Measurements from ENCODE around the gene ZNF318.
"Not testable (repeated sequence)": the region's sequence is repeated elsewhere in the genome, so short reads cannot be mapped to it uniquely, and the experiment has no call there.

ZNF318 gene

DNA sequence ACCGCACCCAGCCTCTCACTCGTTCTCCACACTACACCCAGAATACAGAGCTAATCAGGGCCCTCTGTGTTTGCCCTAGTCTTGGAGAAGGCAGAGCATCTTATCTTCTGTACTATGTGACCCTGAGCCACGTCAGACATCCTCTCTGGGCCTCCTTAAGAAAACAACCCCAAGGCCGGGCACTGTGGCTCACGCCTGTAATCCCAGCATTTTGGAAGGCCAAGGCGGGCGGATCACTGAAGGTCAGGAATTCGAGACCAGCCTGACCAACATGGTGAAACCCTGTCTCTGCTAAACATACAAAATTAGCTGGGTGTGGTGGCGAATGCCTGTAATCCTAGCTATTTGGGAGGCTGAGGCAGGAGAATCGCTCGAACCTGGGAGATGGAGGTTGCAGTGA lies 66.4 kb downstream of the ZNF318 start:
- H3K27ac ChIP-seq (ENCODE audit: low read depth, low read length); H3K36me3 ChIP-seq (ENCODE audit: control insufficient read depth, insufficient read depth, low read length); H3K27me3 ChIP-seq (ENCODE audit: control insufficient read depth, insufficient read depth, low read length); H3K4me3 ChIP-seq (ENCODE audit: low read length); H3K4me1 ChIP-seq (ENCODE audit: control insufficient read depth, insufficient read depth, low read length); H3K9ac ChIP-seq (ENCODE audit: low read length): not testable (repeated sequence)

DNA sequence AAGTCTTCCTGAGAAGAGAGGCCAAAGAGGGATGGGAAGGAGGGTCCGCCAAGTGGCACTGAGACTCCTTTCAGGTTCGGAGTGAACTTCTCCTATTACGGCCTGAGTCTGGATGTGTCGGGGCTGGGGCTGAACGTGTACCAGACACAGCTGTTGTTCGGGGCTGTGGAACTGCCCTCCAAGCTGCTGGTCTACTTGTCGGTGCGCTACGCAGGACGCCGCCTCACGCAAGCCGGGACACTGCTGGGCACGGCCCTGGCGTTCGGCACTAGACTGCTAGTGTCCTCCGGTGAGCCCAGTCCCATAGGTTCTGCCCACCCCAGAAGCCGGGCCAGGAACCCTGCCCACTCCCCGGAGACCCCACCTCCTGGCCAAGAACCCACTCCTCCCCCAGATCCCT lies 67.3 kb downstream of the ZNF318 start:
- no peak overlapping the region for H3K27ac ChIP-seq (ENCODE audit: low read depth, low read length)
- no peak overlapping the region for H3K4me3 ChIP-seq (ENCODE audit: low read length)
- H3K4me1 ChIP-seq (ENCODE audit: control insufficient read depth, insufficient read depth, low read length), result no peaks in the 10 kb centered on the region

DNA sequence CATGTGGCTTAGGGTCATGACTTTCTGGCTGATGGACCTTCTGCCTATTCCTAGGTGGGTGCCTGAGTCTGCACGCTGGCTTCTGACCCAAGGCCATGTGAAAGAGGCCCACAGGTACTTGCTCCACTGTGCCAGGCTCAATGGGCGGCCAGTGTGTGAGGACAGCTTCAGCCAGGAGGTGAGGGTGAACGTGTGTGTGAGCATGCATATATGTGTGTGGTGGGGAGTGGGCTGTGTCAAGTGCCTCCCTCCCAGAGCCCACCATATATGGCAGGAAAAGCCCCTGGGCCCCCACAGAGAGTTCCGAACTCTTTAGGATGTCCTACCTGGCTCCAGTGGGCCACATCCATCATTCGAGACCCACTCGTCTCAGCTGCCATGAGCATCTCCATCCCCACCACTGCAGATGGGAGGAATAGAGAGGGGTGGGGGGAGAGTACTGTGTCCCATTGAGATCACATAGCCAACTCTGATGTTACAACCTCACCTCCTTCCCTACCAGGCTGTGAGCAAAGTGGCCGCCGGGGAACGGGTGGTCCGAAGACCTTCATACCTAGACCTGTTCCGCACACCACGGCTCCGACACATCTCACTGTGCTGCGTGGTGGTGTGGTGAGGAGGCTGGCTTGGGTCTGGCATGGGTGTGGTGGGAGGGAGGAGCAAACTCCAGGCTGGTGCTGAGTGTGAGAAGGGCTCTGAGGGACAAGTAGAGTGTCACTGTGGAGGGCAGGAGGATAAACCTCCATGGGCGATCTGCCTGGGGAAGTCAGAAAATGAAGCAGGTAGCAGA lies 68.2 kb downstream of the ZNF318 start:
- H3K4me3 ChIP-seq (ENCODE audit: low read length), result no peak overlapping the region
- H3K4me1 ChIP-seq (ENCODE audit: control insufficient read depth, insufficient read depth, low read length), result no peaks in the 10 kb centered on the region
- peaks cover 3% of the 10 kb centered on the region for H3K27me3 ChIP-seq (ENCODE audit: control insufficient read depth, insufficient read depth, low read length)
- no peaks in the 10 kb centered on the region for H3K36me3 ChIP-seq (ENCODE audit: control insufficient read depth, insufficient read depth, low read length)
- no peak overlapping the region for H3K27ac ChIP-seq (ENCODE audit: low read depth, low read length)
- no peak overlapping the region for H3K9ac ChIP-seq (ENCODE audit: low read length)

More for the DNA sequence above, 67.3 kb downstream of the ZNF318 start:
- Histone ChIP-seq H3K9ac (ENCODE audit: low read length) (no peak overlapping the region), H3K36me3 (ENCODE audit: control insufficient read depth, insufficient read depth, low read length) (no peaks in the 10 kb centered on the region), H3K27me3 (ENCODE audit: control insufficient read depth, insufficient read depth, low read length) (peaks cover 3% of the 10 kb centered on the region)

DNA sequence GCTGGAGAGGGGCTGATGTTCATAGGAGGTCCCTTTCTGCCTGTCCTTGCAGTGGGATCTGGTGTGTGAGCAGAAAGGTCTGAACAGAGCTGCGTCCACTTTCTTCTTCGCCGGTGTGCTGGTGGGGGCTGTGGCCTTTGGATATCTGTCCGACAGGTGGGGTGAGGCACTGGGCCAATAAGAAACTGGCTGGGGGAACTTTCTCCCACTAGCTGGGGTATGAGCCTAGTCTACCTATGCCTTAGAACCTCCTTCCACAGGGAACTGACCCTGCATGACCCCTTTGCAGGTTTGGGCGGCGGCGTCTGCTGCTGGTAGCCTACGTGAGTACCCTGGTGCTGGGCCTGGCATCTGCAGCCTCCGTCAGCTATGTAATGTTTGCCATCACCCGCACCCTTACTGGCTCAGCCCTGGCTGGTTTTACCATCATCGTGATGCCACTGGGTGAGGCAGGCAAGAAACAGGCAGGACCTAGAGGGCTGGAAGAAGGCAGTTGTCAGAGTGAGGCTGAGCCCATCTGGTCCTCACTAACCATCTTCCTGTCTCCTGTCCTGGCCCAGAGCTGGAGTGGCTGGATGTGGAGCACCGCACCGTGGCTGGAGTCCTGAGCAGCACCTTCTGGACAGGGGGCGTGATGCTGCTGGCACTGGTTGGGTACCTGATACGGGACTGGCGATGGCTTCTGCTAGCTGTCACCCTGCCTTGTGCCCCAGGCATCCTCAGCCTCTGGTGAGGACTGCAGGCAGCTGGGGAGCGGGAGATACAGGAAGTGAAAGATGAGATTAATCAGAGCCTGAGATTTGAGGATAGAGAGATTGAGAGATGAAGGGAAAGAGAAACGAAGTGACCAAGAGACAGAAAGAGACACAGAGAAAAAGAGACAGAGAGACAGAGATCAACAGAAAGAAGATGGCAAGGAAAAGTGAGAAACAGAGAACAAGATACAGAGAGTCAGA lies 69.8 kb downstream of the ZNF318 start:
- Histone ChIP-seq H3K27ac (ENCODE audit: low read depth, low read length) (no peak overlapping the region), H3K4me3 (ENCODE audit: low read length) (no peak overlapping the region), H3K36me3 (ENCODE audit: control insufficient read depth, insufficient read depth, low read length) (no peaks in the 10 kb centered on the region)

DNA sequence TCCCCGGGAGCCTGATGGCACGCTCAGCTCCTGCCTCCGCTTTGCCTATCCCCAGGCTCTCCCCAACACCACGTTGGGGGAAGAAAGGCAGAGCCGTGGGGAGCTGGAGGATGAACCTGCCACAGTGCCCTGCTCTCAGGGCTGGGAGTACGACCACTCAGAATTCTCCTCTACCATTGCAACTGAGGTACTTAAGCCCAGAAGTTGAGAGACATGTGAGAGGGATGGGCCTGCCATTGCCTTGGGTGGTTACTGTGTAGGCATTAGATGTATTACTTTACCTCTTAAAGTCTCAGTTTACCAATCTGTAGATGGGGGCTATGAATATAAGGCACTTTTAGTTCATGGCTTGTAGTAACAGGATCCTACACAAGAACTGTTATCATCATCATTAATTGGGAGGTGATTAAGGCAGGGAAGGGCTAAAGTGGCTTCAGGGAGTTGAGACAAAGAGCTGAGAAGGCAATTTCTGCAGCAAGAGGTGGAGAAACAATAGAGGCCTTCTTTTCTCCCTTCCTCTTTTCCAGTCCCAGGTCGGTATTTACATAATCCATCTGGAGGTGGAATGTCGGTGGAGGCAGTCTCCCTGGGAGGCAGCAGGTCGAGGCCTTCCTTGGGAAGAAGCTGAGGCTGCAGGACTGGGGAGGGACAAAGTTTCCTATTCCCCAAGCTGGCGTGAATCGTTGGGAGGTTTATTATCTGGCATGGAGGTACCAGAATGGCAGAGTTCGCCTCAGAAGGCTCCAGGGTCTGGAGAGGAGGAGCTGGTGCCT lies 70.7 kb downstream of the ZNF318 start:
- no peaks in the 10 kb centered on the region for H3K36me3 ChIP-seq (ENCODE audit: control insufficient read depth, insufficient read depth, low read length)
- H3K4me3 ChIP-seq (ENCODE audit: low read length), result no peak overlapping the region
- H3K9ac ChIP-seq (ENCODE audit: low read length), result no peak overlapping the region
- no peak overlapping the region for H3K27ac ChIP-seq (ENCODE audit: low read depth, low read length)
- H3K27me3 ChIP-seq (ENCODE audit: control insufficient read depth, insufficient read depth, low read length), result peaks cover 3% of the 10 kb centered on the region
- no peaks in the 10 kb centered on the region for H3K4me1 ChIP-seq (ENCODE audit: control insufficient read depth, insufficient read depth, low read length)

More for the DNA sequence above, 69.8 kb downstream of the ZNF318 start:
- no peaks in the 10 kb centered on the region for H3K4me1 ChIP-seq (ENCODE audit: control insufficient read depth, insufficient read depth, low read length)
- no peak overlapping the region for H3K9ac ChIP-seq (ENCODE audit: low read length)
- H3K27me3 ChIP-seq (ENCODE audit: control insufficient read depth, insufficient read depth, low read length), result peaks cover 3% of the 10 kb centered on the region

DNA sequence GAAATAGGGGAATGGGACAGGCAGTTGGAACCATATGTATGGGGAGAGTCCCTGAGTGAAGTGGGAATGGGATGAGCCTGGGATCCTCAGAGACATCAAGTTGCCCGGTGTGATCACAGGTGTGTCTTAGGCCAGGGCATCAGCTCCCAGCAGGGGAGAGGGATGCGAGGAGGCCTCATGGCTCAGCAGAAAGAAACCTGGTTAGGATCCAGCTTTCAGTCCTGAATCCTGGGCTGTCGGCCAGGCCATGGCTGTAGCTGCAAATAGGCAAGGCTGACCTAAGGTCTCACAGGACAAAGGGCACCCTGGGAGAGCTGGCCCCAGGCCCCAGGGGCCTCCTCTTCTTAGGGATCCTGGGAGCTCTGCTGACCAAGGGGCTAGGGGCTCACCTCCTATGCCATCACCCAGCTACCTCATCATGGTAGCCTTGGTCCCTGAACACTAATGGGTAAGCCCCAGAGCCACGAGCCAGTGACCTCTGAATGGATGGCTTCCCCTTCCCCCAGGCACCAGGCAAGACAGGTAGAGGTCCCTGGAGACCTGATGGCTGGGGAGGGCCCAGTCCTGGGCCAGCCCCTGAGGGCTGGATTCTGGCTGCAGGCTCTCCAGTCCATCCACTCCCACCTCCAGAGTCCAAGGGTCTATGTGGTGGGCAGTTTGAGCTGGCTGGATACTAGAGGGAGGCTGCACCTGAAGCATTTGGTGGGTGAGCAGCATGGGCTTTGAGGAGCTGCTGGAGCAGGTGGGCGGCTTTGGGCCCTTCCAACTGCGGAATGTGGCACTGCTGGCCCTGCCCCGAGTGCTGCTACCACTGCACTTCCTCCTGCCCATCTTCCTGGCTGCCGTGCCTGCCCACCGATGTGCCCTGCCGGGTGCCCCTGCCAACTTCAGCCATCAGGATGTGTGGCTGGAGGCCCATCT lies 71.5 kb downstream of the ZNF318 start, which contains the start of gene SLC22A7:
Gene SLC22A7 (plus strand): TSS at position 617 of the 921 bp plus-strand sequence. CDS start 99 bp downstream, at position 716.
- H3K27ac ChIP-seq (ENCODE audit: low read depth, low read length), result no peak within 1 kb of the TSS
- no peak within 1 kb of the TSS for H3K4me3 ChIP-seq (ENCODE audit: low read length)
- H3K36me3 ChIP-seq (ENCODE audit: control insufficient read depth, insufficient read depth, low read length), result no peaks in the 10 kb centered on the region
- no peaks in the 10 kb centered on the region for H3K4me1 ChIP-seq (ENCODE audit: control insufficient read depth, insufficient read depth, low read length)
- H3K27me3 ChIP-seq (ENCODE audit: control insufficient read depth, insufficient read depth, low read length), result peaks cover 3% of the 10 kb centered on the region
- H3K9ac ChIP-seq (ENCODE audit: low read length), result no peak within 1 kb of the TSS

DNA sequence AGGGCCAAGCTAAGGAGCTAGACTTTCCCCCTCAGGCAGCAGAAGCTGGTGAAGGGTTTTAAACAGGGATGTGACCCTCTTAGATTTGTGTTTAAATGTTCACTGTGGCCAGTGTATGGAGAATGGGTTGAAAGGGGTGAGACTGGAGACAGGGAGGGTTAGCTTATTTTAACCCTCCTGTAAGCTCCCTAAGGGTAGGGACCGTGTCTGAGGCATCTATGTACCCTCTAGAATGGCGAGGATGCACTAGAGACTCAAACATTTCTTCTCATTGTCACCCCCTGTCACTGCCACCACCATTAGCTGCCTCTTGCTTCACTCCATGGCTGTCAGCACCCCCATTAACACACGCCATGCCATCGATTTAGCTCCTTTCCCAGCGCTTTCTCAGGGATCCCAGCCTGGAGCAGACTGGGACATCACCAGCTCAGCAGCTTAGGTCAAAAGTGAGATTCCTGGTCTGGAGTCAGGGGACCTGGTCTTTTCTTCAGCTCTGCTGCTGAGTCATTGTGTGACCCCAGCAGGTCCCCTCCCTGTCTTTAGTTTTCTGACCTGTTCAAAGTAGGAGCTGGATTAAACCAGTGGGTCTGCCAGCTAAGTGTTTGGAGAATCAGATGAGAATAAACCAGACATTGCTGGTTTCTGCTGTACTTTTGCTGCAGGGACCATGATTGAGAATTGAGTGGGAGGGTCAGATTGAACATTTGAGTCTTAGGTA lies 72.5 kb downstream of the ZNF318 start:
- H3K4me1 ChIP-seq (ENCODE audit: control insufficient read depth, insufficient read depth, low read length), result no peaks in the 10 kb centered on the region
- peaks cover 3% of the 10 kb centered on the region for H3K27me3 ChIP-seq (ENCODE audit: control insufficient read depth, insufficient read depth, low read length)
- no peak overlapping the region for H3K9ac ChIP-seq (ENCODE audit: low read length)
- no peak overlapping the region for H3K4me3 ChIP-seq (ENCODE audit: low read length)
- H3K27ac ChIP-seq (ENCODE audit: low read depth, low read length), result no peak overlapping the region
- H3K36me3 ChIP-seq (ENCODE audit: control insufficient read depth, insufficient read depth, low read length), result no peaks in the 10 kb centered on the region

DNA sequence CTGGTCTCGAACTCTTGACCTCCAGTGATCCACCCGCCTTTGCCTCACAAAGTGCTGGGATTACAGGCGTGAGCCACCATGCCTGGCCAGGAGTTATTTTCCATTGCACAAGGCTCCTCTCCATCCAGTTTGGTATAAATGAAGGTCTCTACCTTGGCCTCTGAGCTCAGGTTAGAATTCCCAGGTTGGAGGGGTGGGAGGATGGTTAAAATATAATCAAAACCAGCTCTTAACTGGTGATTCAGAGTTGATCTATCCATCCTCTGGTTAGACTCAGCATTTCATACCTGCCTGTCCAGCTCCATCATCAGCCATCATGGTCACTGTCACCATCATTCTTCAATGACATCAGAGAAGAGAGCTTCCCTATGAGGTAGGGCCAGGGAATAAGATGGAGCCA lies 74.0 kb downstream of the ZNF318 start:
- no peaks in the 10 kb centered on the region for H3K4me1 ChIP-seq (ENCODE audit: control insufficient read depth, insufficient read depth, low read length)
- no peak overlapping the region for H3K27ac ChIP-seq (ENCODE audit: low read depth, low read length)
- H3K9ac ChIP-seq (ENCODE audit: low read length), result no peak overlapping the region
- no peak overlapping the region for H3K4me3 ChIP-seq (ENCODE audit: low read length)
- no peaks in the 10 kb centered on the region for H3K36me3 ChIP-seq (ENCODE audit: control insufficient read depth, insufficient read depth, low read length)
- H3K27me3 ChIP-seq (ENCODE audit: control insufficient read depth, insufficient read depth, low read length), result no peaks in the 10 kb centered on the region

DNA sequence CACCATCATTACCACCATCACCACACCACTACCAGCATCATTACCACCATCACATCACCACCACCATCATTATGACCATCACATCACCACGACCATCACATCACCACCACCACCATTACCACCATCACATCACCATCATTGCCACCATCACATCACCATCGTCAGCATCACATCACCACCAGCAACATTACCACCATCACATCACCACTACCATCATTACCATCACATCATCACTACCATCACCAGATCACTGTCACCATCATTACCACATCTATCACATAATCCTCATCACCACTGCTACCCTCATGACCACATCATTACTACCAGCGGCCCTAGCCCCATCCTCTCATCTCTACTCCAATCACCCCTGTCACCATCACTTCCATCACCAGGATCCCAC lies 74.9 kb downstream of the ZNF318 start:
- no peak overlapping the region for H3K4me3 ChIP-seq (ENCODE audit: low read length)
- no peaks in the 10 kb centered on the region for H3K27me3 ChIP-seq (ENCODE audit: control insufficient read depth, insufficient read depth, low read length)
- no peaks in the 10 kb centered on the region for H3K36me3 ChIP-seq (ENCODE audit: control insufficient read depth, insufficient read depth, low read length)
- no peak overlapping the region for H3K9ac ChIP-seq (ENCODE audit: low read length)
- H3K27ac ChIP-seq (ENCODE audit: low read depth, low read length), result no peak overlapping the region
- no peaks in the 10 kb centered on the region for H3K4me1 ChIP-seq (ENCODE audit: control insufficient read depth, insufficient read depth, low read length)

DNA sequence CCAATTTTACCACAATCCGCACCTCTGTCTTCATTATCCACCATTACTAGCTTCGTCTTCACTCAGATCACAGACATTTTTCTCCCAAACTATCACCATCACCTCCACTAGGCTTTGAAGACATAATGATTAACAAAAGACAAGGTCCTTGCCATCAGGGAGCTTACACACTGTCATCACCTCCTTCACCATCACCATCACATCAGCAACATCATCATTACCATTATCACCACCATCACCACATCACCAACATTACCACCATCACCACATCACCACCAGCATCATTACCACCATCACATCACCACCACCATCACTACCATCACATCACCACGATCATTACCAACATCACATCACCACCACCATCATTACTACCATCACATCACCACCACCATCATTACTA lies 75.7 kb downstream of the ZNF318 start:
- no peaks in the 10 kb centered on the region for H3K36me3 ChIP-seq (ENCODE audit: control insufficient read depth, insufficient read depth, low read length)
- no peak overlapping the region for H3K27ac ChIP-seq (ENCODE audit: low read depth, low read length)
- no peak overlapping the region for H3K9ac ChIP-seq (ENCODE audit: low read length)
- no peaks in the 10 kb centered on the region for H3K4me1 ChIP-seq (ENCODE audit: control insufficient read depth, insufficient read depth, low read length)
- H3K27me3 ChIP-seq (ENCODE audit: control insufficient read depth, insufficient read depth, low read length), result no peaks in the 10 kb centered on the region
- no peak overlapping the region for H3K4me3 ChIP-seq (ENCODE audit: low read length)

DNA sequence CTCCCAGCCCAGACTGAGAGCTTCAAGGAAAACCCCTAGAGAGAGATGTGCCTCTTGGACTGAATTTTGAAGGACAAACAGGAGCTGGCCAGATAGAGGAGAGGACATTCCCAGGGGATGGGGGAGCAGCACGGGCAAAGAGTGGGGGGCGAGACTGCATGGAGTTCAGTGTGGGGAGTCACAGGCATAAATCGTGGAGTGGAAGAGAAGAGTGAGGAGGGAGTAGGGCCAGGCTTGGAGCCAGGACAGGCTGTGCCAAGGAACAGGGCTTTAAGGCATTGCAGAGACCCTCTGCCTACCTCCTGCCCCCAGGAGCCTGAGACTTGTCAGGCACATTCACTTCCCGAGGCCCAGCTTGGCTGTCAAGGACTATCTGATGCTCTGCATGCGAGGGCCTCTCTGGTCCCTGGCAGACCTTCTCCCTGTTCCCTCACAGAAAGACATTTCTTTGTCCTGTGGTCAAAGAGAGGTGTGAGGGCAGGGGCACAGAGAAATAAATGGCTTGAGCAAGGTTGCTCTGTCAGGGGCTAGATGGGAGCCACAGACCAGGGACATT lies 76.6 kb downstream of the ZNF318 start:
- Histone ChIP-seq H3K36me3 (ENCODE audit: control insufficient read depth, insufficient read depth, low read length) (no peaks in the 10 kb centered on the region), H3K9ac (ENCODE audit: low read length) (no peak overlapping the region), H3K4me3 (ENCODE audit: low read length) (no peak overlapping the region), H3K4me1 (ENCODE audit: control insufficient read depth, insufficient read depth, low read length) (no peaks in the 10 kb centered on the region), H3K27ac (ENCODE audit: low read depth, low read length) (no peak overlapping the region), H3K27me3 (ENCODE audit: control insufficient read depth, insufficient read depth, low read length) (no peaks in the 10 kb centered on the region)

Measured in rectal smooth muscle tissue (tissue), 1 donor.